Measurements from ENCODE around the gene MFSD2A.

GRCh38 chr1:39905172-39905571 is 49.8 kb upstream of the MFSD2A start:
- no peak for TF ChIP-seq CTCF (IDR thresholded peaks at IDR 0.05; ENCODE audit: low read length)
- no peak for TF ChIP-seq EZH2 (IDR thresholded peaks at IDR 0.05; ENCODE audit: borderline replicate concordance, low read length)

Data from OCI-LY1 (cell line).